ENCODE results near the gene CLDN6.
A peak's percentile ranks its signal among the peaks of the same experiment; 100 is the strongest.

Gene CLDN6

DNA sequence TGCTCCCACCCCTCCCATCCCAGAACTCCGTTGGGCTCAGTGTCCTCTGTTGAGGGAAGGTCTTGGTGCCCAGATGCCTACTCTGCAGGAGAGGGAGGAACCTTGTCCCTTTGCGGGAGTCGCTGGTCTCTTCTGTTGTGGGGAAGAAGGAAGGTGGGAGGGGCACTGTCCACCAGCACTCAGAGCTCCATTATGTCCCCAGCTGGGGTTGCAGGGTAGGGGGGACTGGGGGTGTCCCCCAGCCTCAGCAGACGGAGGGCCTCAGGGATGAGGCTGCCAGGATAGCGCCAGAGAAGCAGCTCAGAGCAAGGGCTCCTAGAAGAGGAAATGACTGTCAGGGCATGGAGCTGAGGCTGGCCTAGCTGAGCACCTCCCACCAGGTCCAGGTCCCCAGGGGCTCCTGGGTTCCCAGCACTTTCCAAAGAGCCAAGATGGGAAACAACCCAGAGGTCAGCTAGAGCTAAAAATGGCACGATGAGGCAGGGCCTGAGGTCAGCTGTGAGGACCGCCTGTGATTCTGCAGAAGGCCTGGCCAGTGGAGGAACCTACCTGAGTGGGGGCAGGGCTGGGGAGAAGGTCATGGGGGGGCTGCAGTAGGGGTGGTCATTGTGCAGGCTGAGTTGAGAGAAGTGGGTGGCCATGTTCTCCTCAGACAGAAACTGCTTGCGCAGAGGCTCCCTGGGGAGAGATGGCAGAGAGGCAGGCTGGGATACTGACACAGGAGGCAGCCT is 4.9 kb upstream of the CLDN6 start:
- peak; percentile 67; the same call in 1 of the 2 replicates for TF ChIP-seq JUND (IDR thresholded peaks at IDR 0.05; ENCODE audit: low read depth)
- DNase-seq (ENCODE audit: low read depth in 1 of 2, low spot score in 1 of 2), result peak in 1 of 2 experiments; percentile 25
- in situ Hi-C loops (cut with HindIII; ENCODE audit: low pct_unique_long_range_greater_than_20kb, low sequenced_read_pairs), result no loop called here

DNA sequence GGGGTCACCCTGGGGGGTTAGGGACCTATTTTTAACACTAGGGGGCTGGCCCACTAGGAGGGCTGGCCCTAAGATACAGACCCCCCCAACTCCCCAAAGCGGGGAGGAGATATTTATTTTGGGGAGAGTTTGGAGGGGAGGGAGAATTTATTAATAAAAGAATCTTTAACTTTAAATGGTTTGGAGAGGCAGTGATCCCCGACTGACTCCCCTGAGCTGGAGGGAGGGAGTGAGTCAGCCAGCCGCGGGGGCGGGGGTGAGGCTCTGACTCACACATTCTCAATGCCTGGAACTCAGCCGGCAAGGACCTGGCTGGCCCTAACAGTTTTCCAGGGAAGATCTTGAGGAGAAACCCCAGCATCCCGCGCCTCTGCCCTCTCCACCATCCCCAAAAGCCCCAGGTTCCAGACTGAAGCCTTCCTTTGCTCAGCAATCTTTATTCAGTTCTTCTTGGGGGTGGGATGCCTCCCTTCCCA is 4.3 kb upstream of the CLDN6 start:
- peak; percentile 76; the same call in 1 of the 2 replicates for TF ChIP-seq JUND (IDR thresholded peaks at IDR 0.05; ENCODE audit: low read depth)
- in situ Hi-C loops (cut with HindIII; ENCODE audit: low pct_unique_long_range_greater_than_20kb, low sequenced_read_pairs), result no loop called here
- DNase-seq (ENCODE audit: low read depth in 1 of 2, low spot score in 1 of 2), result peak in 1 of 2 experiments; percentile 87

DNA sequence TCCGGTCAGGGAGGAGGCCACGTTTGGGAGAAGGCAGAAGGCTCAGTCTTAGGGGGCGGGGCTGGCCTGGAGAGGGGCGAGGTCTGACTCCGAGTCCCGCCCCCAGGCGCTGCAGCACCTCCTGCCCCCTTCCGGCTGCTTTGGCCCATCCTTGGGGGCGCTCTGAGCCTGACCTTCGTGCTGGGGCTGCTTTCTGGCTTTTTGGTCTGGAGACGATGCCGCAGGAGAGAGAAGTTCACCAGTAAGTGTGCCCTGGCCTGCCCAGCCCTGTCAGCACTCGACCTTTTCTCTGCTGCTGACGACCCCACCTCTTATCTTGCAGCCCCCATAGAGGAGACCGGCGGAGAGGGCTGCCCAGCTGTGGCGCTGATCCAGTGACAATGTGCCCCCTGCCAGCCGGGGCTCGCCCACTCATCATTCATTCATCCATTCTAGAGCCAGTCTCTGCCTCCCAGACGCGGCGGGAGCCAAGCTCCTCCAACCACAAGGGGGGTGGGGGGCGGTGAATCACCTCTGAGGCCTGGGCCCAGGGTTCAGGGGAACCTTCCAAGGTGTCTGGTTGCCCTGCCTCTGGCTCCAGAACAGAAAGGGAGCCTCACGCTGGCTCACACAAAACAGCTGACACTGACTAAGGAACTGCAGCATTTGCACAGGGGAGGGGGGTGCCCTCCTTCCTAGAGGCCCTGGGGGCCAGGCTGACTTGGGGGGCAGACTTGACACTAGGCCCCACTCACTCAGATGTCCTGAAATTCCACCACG is 3.6 kb upstream of the CLDN6 start:
- no peak for TF ChIP-seq JUND (IDR thresholded peaks at IDR 0.05; ENCODE audit: low read depth)
- in situ Hi-C loops (cut with HindIII; ENCODE audit: low pct_unique_long_range_greater_than_20kb, low sequenced_read_pairs), result no loop called here
- peak; percentile 75 to 88 for DNase-seq (ENCODE audit: low read depth in 1 of 2, low spot score in 1 of 2)

DNA sequence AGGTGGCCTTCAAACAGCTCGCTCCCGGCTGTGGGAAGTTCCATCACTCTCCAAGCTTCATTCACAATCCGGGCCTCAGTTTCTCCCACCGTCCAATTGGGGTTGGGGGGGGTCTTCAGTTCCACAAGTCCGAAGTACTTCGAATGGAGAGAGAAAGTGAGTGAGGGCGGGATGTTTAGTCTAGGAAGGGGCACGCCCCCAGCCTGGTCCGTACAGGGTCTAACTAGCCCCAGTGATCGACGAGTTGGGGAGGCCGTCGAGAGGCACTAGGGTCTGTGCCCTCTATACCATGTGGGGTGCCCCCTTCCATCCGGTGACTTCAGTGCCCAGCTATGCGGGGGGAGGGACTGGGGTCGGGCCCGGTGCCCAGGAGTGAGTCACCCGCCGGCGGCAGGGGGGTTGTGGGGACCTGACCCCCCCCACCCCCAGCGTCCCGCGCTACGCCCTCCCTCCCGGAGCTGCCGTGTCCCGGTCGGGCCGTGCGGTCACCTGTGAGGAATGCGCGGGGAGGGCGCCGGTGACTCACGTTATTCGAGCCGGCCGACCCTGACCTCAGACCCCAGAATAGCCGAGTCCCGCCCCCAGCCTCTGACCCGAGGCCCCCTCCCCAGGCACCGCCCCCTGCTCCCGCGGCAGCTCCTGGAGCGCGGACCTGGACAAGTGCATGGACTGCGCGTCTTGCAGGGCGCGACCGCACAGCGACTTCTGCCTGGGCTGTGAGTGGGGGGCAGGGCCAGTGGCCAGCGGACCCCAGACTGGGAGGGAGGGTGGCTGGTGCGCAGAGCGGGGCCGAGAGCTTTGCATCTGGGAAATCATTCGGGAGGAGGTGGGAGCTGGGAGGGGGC is 2.8 kb upstream of the CLDN6 start:
- DNase-seq (ENCODE audit: low read depth in 1 of 2, low spot score in 1 of 2), result peak; percentile 71 to 89
- in situ Hi-C loops (cut with HindIII; ENCODE audit: low pct_unique_long_range_greater_than_20kb, low sequenced_read_pairs), result no loop called here
- peak; percentile 97 for TF ChIP-seq JUND (IDR thresholded peaks at IDR 0.05; ENCODE audit: low read depth)

DNA sequence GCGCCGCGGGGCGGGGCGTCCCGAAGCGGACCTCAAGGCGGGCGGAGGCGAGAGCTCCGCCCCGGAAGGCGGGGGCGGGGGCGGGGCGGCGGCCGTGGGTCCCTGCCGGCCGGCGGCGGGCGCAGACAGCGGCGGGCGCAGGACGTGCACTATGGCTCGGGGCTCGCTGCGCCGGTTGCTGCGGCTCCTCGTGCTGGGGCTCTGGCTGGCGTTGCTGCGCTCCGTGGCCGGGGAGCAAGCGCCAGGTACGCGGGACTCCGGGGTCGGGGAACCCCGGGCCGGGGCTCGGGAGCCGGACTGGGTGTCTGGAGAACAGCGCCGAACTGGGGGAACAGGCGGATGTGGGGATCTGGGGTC is 2.2 kb upstream of the CLDN6 start, which contains the start of gene TNFRSF12A:
Gene TNFRSF12A (plus strand): TSS at position 122 of the 357 bp plus-strand sequence. CDS start 30 bp downstream, at position 152.
- peak; percentile 82 to 89 for DNase-seq (ENCODE audit: low read depth in 1 of 2, low spot score in 1 of 2)
- in situ Hi-C loops (cut with HindIII; ENCODE audit: low pct_unique_long_range_greater_than_20kb, low sequenced_read_pairs), result no loop called here
- TF ChIP-seq JUND (IDR thresholded peaks at IDR 0.05; ENCODE audit: low read depth), result no peak

DNA sequence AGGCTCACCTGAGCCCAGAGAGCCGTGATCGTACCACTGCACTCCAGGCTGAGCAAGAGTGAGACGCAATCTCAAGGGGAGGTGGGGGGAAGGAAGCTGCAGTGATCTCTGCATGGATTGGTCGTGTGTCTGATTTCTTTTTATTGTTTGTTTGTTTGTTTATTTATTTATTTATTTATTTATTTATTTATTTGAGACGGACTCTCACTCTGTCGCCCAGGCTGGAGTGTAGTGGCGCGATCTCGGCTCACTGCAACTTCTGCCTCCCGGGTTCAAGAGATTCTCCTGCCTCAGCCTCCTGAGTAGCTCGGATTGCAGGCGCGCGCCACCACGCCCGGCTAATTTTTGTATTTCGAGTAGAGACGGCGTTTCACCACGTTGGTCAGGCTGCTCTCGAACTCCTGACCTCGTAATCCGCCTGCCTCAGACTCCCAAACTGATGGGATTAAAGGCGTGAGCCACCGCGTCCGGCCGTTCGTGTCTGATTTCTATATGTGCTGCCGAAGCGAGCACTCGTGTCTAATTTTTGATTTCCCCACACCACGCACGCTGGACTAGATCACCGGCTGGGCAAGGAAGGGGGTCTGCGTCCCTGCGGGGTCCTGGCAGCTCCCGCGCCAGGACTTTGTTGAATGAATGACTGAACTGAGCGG is 1.7 kb upstream of the CLDN6 start:
- no peak for TF ChIP-seq JUND (IDR thresholded peaks at IDR 0.05; ENCODE audit: low read depth)
- no peak for DNase-seq (ENCODE audit: low read depth in 1 of 2, low spot score in 1 of 2)
- in situ Hi-C loops (cut with HindIII; ENCODE audit: low pct_unique_long_range_greater_than_20kb, low sequenced_read_pairs), result no loop called here

DNA sequence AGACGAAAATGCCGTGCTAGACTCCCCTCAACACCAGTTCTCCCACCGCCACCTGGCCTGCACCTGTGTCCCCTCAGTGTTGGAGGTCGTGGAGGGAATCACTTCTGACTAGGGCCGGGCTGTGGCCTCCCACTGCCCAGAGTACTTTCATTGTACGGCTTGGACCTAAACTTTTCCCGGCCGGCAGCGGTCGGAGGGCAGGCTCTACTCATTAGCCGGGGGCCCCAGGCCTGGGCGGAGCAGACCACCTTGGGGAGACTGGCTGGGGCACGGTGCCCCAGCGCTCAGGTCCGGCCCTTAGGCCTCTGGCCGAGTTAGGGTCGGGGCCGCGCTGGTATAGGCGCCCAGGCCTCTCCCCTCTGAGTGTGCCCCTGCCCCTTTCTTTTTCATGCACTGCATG is 639 bp downstream of the CLDN6 start:
- TF ChIP-seq JUND (IDR thresholded peaks at IDR 0.05; ENCODE audit: low read depth), result no peak
- DNase-seq (ENCODE audit: low read depth in 1 of 2, low spot score in 1 of 2), result no peak
- in situ Hi-C loops (cut with HindIII; ENCODE audit: low pct_unique_long_range_greater_than_20kb, low sequenced_read_pairs), result no loop called here

DNA sequence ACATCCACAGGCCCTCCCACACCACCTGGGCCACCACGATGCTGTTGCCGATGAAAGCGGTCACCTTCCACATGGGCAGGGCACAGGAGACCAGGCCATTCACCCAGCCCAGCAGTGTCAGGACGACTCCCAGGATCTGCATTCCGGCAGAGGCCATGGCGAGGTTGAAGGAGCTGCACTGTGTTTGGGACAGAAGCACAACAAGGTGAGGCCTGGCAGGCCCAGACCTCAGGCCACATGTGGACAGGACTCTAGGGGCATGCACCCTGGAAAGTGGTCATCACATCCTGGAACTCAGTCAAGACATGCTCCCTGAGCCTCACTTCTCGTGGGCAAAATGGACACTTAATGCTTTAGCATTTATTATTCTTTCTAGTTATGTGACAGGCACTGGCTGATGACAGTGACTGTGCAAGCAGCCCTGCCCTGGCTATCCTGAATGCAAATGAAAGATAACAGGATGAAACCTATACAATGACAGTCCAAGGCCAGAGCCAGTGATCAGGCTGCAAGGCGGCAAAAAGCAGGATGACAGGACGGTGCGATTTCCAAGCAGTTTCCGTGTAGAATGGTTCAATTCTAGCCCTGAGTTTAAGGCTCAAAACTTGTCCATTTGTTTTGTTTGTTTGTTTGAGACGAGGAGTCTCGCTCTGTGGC is 2.0 kb downstream of the CLDN6 start:
- no peak for TF ChIP-seq JUND (IDR thresholded peaks at IDR 0.05; ENCODE audit: low read depth)
- DNase-seq (ENCODE audit: low read depth in 1 of 2, low spot score in 1 of 2), result no peak
- in situ Hi-C loops (cut with HindIII; ENCODE audit: low pct_unique_long_range_greater_than_20kb, low sequenced_read_pairs), result no loop called here

DNA sequence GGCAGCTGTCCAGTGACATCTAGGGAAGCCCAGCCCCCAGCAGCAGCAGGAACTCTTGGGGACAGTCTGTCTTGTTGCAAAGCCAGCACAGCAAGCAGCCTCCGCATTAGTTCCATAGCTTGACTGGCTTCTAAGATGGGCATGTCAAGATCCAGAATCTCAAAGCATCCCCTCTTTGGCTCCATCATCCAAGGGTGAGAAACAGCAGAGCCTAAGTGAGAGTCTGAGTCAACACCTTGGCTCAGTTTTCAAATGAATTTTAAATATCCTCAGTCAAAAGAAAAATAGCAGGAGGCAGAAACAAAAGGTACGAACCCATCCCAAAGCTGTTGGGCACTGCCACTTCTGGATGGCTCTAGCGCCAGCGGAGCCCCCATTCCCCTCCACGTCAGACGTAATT is 3.0 kb downstream of the CLDN6 start:
- no peak for DNase-seq (ENCODE audit: low read depth in 1 of 2, low spot score in 1 of 2)
- TF ChIP-seq JUND (IDR thresholded peaks at IDR 0.05; ENCODE audit: low read depth), result no peak
- in situ Hi-C loops (cut with HindIII; ENCODE audit: low pct_unique_long_range_greater_than_20kb, low sequenced_read_pairs), result no loop called here

DNA sequence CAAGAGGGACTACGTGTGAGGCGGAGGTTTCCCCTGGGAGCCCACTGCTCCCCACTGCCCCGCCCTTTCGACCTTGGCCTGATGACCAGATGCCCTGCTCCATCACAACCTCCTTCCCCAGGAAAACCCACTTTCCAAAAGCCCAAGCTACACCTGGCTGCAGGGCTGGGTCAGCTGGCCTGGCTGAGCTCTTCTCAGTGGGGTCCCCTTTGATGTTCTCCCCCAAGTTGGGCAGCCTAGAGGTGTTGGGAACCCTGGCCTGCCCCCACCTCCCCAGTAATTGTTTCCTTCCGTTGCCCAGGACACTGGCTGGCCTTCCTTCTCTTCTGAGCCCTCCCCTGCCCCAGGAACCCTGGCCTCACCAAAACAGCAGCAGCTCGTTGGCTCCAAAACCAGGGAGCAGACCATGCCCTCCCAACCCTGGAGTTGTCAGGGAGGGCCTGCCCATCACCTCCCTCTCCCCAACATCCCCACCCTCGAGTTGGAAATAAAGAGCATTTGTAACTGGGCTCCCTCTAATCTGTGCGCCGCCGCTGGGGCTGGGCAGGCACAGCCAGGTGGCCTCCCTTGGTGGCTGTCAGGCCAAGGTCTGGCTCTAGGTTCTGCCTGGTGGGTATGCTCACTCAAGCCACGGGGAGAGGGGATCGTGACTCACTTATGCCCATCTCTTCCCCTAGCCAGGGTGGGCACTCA is 3.8 kb downstream of the CLDN6 start:
- no peak for TF ChIP-seq JUND (IDR thresholded peaks at IDR 0.05; ENCODE audit: low read depth)
- in situ Hi-C loops (cut with HindIII; ENCODE audit: low pct_unique_long_range_greater_than_20kb, low sequenced_read_pairs), result no loop called here
- DNase-seq (ENCODE audit: low read depth in 1 of 2, low spot score in 1 of 2), result no peak

DNA sequence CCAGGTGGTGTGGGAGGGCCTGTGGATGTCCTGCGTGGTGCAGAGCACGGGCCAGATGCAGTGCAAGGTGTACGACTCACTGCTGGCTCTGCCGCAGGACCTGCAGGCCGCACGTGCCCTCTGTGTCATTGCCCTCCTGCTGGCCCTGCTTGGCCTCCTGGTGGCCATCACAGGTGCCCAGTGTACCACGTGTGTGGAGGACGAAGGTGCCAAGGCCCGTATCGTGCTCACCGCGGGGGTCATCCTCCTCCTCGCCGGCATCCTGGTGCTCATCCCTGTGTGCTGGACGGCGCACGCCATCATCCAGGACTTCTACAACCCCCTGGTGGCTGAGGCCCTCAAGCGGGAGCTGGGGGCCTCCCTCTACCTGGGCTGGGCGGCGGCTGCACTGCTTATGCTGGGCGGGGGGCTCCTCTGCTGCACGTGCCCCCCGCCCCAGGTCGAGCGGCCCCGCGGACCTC is 4.5 kb downstream of the CLDN6 start:
- in situ Hi-C loops (cut with HindIII; ENCODE audit: low pct_unique_long_range_greater_than_20kb, low sequenced_read_pairs), result no loop called here
- no peak for TF ChIP-seq JUND (IDR thresholded peaks at IDR 0.05; ENCODE audit: low read depth)
- DNase-seq (ENCODE audit: low read depth in 1 of 2, low spot score in 1 of 2), result no peak

Data from T47D (cell line).